GM12892 (cell line): ENCODE results near the gene PRKAR1B.

Experiments
- POLR2A ChIP-seq: IDR thresholded peaks from 2 replicates; pipeline ENCODE4 v1.6.1; 2011; ENCODE audit warnings: low read depth, low read length, control low read depth
- POLR2AphosphoS5 ChIP-seq: IDR thresholded peaks from 2 replicates; pipeline ENCODE4 v1.6.1; 2011; ENCODE audit warnings: low read depth, low read length, control low read depth
- TAF1 ChIP-seq: IDR thresholded peaks from 2 replicates; pipeline ENCODE4 v1.6.1; 2011; ENCODE audit warnings: low read depth, mild to moderate bottlenecking, control low read depth, low read length, borderline replicate concordance

DNA sequence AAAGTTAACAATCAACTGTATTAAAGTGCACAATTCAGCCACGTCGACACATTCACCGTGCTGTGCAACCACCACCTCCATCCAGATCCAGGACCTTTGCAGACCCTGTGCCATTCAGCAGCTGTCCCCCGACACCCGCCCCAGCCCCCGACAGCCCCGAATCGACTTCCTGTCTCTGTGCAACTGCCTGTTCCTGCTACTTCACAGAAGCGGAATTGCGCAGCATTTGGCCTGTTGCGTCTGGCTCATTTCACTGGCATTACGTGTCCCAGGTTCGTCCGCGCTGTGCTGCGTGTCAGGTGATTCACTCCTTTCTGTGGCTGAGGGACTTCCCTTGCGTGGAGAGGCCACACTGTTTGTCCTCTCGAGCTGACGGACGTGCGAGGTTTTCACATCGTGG, 33.8 kb downstream of the PRKAR1B start:
- TF ChIP-seq POLR2A (no peak), TAF1 (no peak), POLR2AphosphoS5 (no peak)
